ENCODE data around the gene ARHGAP30.
"Not testable (repeated sequence)": the region's sequence is repeated elsewhere in the genome, so short reads cannot be mapped to it uniquely, and the experiment has no call there.

Gene ARHGAP30

DNA sequence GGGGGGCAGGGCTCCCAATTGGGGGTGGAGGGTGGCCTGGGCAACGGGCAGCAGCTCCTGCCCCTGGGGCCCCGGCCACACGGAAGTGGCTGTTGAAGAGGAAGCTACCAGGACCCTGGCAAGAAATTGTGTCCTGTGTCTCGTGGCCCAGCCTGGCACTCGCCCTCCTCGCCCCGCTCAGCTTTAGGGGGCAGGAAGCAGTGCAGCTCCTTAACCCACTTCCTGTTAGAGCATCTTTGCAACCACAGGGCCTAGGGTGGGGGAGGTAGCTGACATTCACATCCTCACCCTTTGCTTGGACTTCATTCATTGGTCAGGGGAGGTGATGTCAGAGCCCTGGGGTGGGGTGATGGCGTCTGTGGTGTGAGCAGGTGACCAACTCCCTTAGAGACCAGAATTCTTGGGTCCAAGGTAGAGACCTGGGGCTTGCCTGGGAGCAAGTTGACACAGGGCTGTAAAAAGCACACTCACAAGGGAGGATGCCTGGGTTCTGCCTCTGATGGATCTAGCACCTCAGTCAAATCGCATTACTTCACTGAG, at the start of gene ARHGAP30:
Gene ARHGAP30, minus strand, starts transcription at position 161 of the 540 bp plus-strand sequence. CDS start 267 bp downstream, outside the sequence.
- peak; percentile 75 for DNase-seq

- DNase-seq, result peak; percentile 79
Measured at GRCh38 chr1:161117759-161118581, 48.3 kb upstream of the ARHGAP30 start, which contains the start of the genes NIT1 and PFDN2. TSS of gene NIT1 (plus strand) at chr1:161118105. CDS start at chr1:161118177, 72 bp downstream. TSS of gene PFDN2 (minus strand) at chr1:161118037. CDS start at chr1:161118026, 11 bp downstream.

- not testable (repeated sequence) for DNase-seq
Measured at GRCh38 chr1:161115961-161116360, 46.3 kb upstream of the ARHGAP30 start.

GRCh38 chr1:161115132-161115711, 45.5 kb upstream of the ARHGAP30 start:
- DNase-seq, result no peak

DNA sequence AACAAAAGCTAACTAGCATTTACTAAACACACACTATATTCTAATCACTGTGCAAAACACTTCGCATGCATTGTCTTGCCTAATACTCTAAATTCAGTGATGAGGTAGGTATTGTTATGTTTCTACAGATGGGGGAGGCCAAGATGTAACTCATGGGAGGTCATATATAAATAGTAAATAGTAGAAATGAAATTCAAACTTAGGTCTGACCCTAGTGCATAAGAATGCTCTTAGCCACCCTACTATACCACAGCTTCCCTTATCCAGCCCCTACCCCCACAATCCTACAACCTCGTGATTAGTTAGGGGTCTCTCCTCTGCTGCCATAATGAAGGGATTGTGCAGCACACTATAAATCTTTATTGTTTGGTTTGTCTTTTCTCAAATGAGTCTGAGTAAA, 44.9 kb upstream of the ARHGAP30 start:
- no peak for DNase-seq

GRCh38 chr1:161113915-161114314, 44.2 kb upstream of the ARHGAP30 start:
- DNase-seq, result no peak

- DNase-seq, result no peak
Measured at GRCh38 chr1:161111527-161111926, 41.8 kb upstream of the ARHGAP30 start.

GRCh38 chr1:161111117-161111516, 41.4 kb upstream of the ARHGAP30 start:
- DNase-seq, result no peak

- no peak for DNase-seq
Measured at GRCh38 chr1:161106431-161106830, 36.7 kb upstream of the ARHGAP30 start.

- no peak for DNase-seq
Measured at GRCh38 chr1:161100556-161100955, 30.9 kb upstream of the ARHGAP30 start.

GRCh38 chr1:161099090-161099802, 29.6 kb upstream of the ARHGAP30 start:
- no peak for DNase-seq

DNA sequence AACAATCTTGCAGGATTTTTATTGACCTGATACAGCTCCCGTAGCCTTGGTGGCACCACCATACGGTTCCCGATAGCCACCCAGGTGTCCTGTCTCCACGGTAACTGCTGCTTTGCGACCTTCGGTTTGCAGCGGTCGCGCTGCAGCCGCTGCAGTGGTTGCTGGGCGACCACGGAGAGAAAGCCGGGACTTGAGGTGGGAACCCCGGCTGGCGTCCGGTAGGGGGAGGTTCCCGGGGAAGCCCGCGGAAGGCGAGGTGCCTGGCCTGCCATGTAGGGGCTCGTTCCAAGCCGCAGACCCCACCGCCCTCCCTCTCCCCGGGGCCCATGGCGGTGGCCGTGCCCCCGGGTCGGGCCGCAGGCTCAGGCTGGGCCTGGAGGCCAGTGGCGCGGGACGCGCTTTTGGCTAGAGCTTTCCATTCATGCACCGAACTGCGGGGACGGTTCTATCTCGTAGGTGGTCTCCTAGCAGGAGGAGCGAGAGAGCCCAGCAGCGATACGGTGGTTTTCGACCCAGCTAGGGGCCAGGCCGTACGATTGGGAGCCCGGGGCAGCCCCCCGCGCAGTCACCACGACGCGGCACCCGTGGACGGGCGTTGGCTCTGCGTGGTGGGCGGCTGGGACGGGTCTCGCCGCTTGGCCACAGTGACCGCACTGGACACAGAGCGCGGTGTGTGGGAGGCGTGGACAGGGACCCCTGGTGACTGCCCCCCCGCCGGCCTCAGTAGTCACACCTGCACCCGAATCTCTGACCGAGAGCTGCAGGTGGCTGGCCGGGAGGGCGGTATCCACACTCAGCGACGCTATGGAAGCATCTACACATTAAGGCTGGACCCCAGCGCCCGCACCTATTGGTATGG, 28.7 kb upstream of the ARHGAP30 start, which contains the start of gene KLHDC9:
Gene KLHDC9, plus strand, starts transcription at position 152 of the 859 bp plus-strand sequence. Its CDS starts 175 bp downstream, at position 327.
- peak; percentile 48 for DNase-seq

DNA sequence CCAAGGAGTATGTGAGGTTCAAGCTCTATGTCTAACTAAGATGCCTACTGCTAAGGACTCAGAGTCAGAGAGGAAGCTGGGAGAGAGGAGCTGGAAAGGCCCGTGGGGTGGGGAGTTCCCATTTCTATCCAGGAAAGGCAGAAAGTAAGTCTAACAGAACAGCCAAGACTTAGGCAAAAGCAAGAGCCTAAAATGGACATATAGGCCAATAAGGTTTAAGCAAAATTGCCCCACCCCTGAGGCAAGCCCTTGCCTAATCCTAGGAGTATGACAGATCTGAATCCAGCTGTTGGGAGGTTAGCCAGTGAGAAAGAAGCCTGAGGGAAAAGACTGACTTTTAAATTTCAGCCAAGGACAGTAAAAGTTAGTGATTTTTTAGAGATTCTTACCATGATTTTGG, 26.8 kb upstream of the ARHGAP30 start:
- DNase-seq, result no peak

DNA sequence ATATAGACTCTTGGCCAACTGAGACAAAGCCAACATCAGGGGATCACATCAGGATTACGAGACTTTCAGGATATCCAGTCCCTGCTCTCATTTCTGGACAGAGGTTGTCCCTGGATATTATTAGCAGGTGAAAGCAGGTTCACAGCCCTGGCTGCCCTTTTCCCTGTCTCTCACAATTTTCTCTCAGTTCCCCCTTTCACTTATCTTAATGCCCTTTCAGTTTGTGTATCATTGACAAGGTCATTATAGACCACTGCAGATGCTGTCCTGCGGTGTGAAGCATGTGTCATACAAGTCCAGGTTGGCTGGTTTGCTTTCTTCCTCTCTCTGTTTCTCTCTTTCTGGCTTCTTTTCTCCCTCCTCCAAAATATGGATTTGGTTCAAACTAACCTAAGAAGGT, 26.3 kb upstream of the ARHGAP30 start:
- DNase-seq, result no peak

GRCh38 chr1:161095230-161095629, 25.5 kb upstream of the ARHGAP30 start:
- no peak for DNase-seq

DNA sequence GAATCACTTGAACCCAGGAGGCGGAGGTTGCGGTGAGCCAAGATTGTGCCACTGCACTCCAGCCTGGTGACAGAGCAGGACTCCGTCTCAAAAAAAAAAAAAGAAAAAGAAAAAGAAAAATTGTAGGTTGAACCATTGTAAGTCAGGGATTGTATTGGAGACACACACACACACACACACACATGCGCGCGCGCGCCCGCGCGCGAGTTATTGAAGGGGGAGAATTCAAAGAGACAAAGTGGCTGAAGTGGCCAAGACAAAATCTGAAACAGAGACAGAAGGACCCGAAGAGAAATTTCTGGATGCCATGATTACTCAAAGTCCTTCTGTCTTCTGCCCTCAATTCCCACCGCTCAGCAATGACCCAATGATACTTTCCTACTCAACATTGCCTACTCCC, 24.8 kb upstream of the ARHGAP30 start:
- DNase-seq, result no peak

- no peak for DNase-seq
Measured at GRCh38 chr1:161092621-161093028, 22.9 kb upstream of the ARHGAP30 start.

- DNase-seq, result no peak
Measured at GRCh38 chr1:161091796-161092507, 22.3 kb upstream of the ARHGAP30 start.

GRCh38 chr1:161091093-161091492, 21.4 kb upstream of the ARHGAP30 start:
- DNase-seq, result no peak

DNA sequence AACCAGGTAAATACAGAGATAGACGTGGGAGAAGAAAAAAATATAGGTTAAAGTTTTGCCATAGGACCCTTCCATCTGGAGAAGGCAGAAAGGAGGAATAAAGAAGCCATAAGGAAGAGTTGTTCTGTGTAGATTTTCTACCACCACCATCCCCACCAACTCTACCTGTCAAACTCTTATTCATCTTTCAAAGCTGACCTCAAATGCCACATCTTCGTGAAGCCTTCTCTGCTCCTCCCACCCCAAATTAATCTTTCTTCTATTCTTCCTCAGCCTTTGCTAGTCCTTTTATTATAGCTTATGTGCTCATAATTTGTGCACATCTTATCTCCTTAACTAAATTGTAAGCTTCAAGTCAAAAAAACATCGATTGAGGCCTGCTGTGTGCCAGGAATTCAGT, 20.9 kb upstream of the ARHGAP30 start:
- DNase-seq, result no peak

GRCh38 chr1:161089938-161090337, 20.2 kb upstream of the ARHGAP30 start:
- DNase-seq, result no peak

Measured in activated CD4-positive, alpha-beta T cell treated with anti-CD3 and anti-CD28 coated beads, Interleukin-2, amount 50 U/mL, for 1 hour (primary cell).